ENCODE data around the gene RGS18.
"Not testable (repeated sequence)": the region's sequence is repeated elsewhere in the genome, so short reads cannot be mapped to it uniquely, and the experiment has no call there.

RGS18 gene

DNA sequence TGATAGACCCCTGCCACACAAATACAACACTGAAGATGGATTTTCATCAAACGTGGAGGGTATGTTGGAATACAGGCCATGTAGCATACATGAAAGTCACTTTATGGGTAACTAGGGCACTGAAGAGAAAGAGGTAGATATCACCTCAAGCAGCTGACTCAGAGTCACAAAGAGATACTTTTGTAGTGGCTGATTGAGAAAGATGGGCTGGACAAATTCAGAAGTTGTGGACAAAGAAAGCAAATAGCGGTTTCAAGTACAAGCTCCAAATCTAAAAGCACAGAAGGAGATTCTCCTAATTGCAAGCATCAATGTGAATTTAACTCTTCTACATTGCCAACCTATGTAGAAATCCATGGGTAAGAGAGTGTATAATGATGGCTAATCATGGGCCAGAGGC is 35.0 kb upstream of the RGS18 start:
- no peak overlapping the region for H3K4me3 ChIP-seq (ENCODE audit: low read depth, low read length)
- TF ChIP-seq, protein P1, sequence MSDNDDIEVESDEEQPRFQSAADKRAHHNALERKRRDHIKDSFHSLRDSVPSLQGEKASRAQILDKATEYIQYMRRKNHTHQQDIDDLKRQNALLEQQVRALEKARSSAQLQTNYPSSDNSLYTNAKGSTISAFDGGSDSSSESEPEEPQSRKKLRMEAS (IDR thresholded peaks at IDR 0.05; ENCODE audit: low read depth, low read length), result no peak
- TF ChIP-seq, protein P2, sequence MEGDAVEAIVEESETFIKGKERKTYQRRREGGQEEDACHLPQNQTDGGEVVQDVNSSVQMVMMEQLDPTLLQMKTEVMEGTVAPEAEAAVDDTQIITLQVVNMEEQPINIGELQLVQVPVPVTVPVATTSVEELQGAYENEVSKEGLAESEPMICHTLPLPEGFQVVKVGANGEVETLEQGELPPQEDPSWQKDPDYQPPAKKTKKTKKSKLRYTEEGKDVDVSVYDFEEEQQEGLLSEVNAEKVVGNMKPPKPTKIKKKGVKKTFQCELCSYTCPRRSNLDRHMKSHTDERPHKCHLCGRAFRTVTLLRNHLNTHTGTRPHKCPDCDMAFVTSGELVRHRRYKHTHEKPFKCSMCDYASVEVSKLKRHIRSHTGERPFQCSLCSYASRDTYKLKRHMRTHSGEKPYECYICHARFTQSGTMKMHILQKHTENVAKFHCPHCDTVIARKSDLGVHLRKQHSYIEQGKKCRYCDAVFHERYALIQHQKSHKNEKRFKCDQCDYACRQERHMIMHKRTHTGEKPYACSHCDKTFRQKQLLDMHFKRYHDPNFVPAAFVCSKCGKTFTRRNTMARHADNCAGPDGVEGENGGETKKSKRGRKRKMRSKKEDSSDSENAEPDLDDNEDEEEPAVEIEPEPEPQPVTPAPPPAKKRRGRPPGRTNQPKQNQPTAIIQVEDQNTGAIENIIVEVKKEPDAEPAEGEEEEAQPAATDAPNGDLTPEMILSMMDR (IDR thresholded peaks at IDR 0.05; ENCODE audit: low read depth, low read length), result no peak
- no peak for DNase-seq (ENCODE audit: low read depth)

DNA sequence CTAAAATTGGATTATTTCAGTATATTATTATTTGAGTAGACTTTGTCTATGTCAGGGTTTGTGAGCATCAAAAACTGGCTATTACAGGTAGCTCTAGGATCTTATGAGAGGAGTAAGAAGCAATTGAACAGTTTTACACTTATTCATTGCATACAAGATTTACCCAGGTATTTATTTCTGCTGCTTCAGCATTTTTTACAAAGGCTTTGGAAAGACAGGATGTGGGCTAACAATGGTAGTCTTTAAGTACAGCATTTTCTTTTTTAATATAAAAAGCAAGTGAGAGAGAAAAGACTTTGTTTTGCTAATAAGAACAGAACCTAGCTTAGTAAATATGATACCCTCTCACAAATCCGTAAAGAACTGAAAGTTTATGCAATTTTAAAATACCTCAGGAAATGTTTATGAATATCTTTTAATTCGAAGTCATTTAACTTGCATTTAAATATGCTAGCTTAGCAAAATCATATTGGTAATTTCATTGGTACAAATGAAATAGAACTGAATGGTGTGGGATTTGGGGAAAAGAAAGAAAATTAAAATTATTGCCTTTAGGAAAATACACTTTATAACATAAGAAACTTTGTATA is 32.1 kb upstream of the RGS18 start:
- no peak overlapping the region for H3K4me3 ChIP-seq (ENCODE audit: low read depth, low read length)
- TF ChIP-seq MYC (IDR thresholded peaks at IDR 0.05; ENCODE audit: low read depth, low read length) (no peak), POLR2A (IDR thresholded peaks at IDR 0.05; ENCODE audit: extremely low read depth, insufficient read length) (no peak)
- TF ChIP-seq, protein P2 (IDR thresholded peaks at IDR 0.05; ENCODE audit: low read depth, low read length), result no peak
- TF ChIP-seq, protein P1 (IDR thresholded peaks at IDR 0.05; ENCODE audit: low read depth, low read length), result no peak
- no peak for DNase-seq (ENCODE audit: low read depth)

DNA sequence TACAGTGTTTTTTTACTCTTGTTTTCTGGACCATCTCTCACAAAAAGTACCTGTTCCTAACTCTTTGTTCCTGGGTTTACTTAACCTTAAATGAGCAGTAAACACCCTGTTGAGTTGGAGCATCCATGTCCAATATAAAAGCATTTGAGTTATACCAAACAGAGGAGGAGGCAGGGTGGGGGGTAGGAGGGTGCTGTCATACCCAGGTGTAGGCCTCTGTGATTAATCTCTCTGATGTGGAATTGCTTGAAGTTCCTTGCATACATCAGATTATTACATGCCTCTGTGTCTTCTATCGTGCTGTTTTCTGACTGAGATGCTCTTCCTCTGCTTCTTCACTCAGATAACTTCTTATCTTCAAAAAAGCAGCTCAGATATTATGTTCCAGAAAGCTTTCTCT is 28.1 kb upstream of the RGS18 start:
- no peak overlapping the region for H3K4me3 ChIP-seq (ENCODE audit: low read depth, low read length)
- no peak for DNase-seq (ENCODE audit: low read depth)
- no peak for TF ChIP-seq MYC (IDR thresholded peaks at IDR 0.05; ENCODE audit: low read depth, low read length)
- TF ChIP-seq, protein P2 (IDR thresholded peaks at IDR 0.05; ENCODE audit: low read depth, low read length), result no peak
- TF ChIP-seq POLR2A (IDR thresholded peaks at IDR 0.05; ENCODE audit: extremely low read depth, insufficient read length), result no peak
- TF ChIP-seq, protein P1 (IDR thresholded peaks at IDR 0.05; ENCODE audit: low read depth, low read length), result no peak

DNA sequence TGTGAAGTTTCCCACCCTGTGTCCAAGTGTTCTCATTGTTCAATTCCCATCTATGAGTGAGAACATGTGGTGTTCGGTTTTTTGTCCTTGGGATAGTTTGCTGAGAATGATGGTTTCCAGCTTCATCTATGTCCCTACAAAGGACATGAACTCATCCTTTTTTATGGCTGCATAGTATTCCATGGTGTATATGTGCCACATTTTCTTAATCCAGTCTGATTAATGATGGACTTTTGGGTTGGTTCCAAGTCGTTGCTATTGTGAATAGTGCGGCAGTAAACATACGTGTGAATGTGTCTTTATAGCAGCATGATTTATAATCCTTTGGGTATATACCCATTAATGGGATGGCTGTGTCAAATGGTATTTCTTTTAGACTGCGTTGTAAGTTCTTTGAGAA is 27.4 kb upstream of the RGS18 start:
- DNase-seq (ENCODE audit: low read depth); H3K4me3 ChIP-seq (ENCODE audit: low read depth, low read length): not testable (repeated sequence)

DNA sequence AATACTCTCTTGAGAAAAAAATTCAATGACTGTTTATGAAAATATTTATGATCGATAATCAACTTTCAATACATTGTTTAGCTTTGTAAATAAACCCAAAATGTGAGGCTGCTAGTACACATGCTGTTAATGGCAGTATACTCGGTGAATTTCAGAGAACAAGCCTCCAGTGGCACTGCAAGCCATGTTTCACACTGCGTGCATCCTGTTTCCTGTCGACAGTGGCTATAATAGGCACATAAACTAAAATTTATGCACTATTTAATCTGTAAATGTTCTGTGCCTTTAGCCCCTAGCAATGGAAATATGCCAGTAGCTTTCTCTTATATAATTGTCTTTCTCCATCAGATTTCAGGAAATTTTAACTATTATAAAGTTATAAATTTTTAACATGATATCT is 26.3 kb upstream of the RGS18 start:
- DNase-seq (ENCODE audit: low read depth), result no peak
- TF ChIP-seq, protein P1 (IDR thresholded peaks at IDR 0.05; ENCODE audit: low read depth, low read length), result no peak
- no peak for TF ChIP-seq MYC (IDR thresholded peaks at IDR 0.05; ENCODE audit: low read depth, low read length)
- no peak for TF ChIP-seq POLR2A (IDR thresholded peaks at IDR 0.05; ENCODE audit: extremely low read depth, insufficient read length)
- TF ChIP-seq, protein P2 (IDR thresholded peaks at IDR 0.05; ENCODE audit: low read depth, low read length), result no peak
- no peak overlapping the region for H3K4me3 ChIP-seq (ENCODE audit: low read depth, low read length)

DNA sequence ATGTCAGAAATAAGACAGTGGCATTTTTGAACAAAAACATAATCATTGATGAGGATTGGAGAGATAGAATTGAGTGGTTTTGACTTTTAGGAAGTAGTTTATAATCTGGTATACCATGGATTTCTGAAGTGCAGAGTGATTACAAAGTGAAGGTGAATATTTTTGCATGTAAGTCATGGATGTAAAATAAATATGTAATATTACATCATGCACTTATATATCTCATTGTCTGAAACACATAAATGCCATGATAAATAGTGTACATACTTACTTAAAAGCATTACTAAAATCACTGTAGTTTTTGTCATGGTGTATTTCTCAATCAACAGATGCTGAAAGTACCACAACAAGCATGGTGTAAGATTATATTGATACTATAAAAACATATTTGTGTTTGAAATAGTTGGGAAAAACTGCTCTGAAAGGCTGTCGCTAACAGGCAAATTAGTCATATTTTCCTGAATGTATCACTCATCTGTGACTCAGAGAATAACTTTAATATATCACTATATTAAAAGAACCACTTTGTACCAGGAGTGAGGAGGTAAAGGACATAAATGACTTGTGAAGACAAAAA is 24.8 kb upstream of the RGS18 start:
- TF ChIP-seq, protein P1 (IDR thresholded peaks at IDR 0.05; ENCODE audit: low read depth, low read length), result no peak
- TF ChIP-seq, protein P2 (IDR thresholded peaks at IDR 0.05; ENCODE audit: low read depth, low read length), result no peak
- TF ChIP-seq MYC (IDR thresholded peaks at IDR 0.05; ENCODE audit: low read depth, low read length), result no peak
- no peak for TF ChIP-seq POLR2A (IDR thresholded peaks at IDR 0.05; ENCODE audit: extremely low read depth, insufficient read length)
- H3K4me3 ChIP-seq (ENCODE audit: low read depth, low read length), result no peak overlapping the region
- no peak for DNase-seq (ENCODE audit: low read depth)
